Measurements from ENCODE around the gene TRPM1. TPM values are rescaled to one million over a fixed set of nuclear protein-coding genes. Genes with fewer than 3 reads are reported as not detected.

TRPM1 gene
- total and polyA plus RNA-seq, 9 of the 15 experiments (the other 6 are each of a cell fraction or from before 2014, with no cell fraction given) = 0.01 to 0.06 (median 0.03) TPM; not detected in 5

DNA sequence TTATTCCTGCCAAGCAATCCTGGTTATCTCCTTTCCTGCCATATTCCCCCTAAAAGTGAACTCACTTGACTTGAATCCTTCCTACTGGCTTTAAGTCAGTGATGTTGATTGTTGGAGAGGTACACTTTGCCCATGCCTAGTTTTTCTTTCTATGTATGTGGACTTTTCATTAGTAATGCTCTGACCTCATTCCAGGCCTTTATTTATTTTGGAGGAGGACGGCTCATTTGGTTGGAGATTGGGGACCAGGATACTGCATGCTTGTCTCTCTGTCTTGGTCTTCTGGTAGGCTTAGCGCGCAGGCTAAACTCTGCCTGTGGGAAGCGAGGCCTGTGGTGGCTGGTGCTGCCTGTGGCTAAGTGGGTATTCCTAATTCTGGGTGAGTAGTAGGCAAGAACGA, 81.0 kb downstream of the TRPM1 start (continued):
- TF ChIP-seq CBFA2T3 (IDR thresholded peaks at IDR 0.05) = no peak
- no peak for TF ChIP-seq ATF1 (CRISPR knock-in tag; IDR thresholded peaks at IDR 0.05)
- TF ChIP-seq ATF1 (tag; IDR thresholded peaks at IDR 0.05) = no peak
- no peak for TF ChIP-seq SIN3B (IDR thresholded peaks at IDR 0.05; ENCODE audit: low read depth)
- TF ChIP-seq, protein P1, sequence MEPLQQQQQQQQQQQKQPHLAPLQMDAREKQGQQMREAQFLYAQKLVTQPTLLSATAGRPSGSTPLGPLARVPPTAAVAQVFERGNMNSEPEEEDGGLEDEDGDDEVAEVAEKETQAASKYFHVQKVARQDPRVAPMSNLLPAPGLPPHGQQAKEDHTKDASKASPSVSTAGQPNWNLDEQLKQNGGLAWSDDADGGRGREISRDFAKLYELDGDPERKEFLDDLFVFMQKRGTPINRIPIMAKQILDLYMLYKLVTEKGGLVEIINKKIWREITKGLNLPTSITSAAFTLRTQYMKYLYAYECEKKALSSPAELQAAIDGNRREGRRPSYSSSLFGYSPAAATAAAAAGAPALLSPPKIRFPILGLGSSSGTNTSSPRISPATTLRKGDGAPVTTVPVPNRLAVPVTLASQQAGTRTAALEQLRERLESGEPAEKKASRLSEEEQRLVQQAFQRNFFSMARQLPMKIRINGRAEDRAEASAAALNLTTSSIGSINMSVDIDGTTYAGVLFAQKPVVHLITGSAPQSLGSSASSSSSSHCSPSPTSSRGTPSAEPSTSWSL (CRISPR knock-in tag; IDR thresholded peaks at IDR 0.05; ENCODE audit: borderline replicate concordance) = no peak

DNA sequence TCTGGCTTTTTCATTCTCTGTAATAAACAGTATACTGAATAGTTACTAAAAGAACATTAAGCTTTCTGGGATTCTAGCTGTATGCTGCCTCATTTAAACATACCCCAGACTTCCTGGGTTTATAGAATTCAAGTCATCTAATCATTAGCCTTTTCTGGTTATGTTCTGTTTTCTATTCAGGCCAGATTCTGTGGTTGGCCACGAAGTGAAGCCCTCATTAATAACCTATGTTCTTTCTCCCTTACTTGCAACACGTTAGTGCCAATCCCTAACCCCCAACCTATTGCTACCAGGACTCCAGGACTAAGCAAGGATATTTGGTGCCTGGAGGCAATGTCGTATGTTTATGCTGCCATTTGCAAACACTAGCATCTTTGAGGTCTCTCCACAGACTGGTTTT, 81.5 kb downstream of the TRPM1 start:
- ChIA-PET POLR2A (no interaction called here), CTCF (ENCODE audit: low intra/inter-chr PET ratio) (no interaction called here)
- H3K36me3 ChIP-seq (ENCODE audit: control insufficient read depth, insufficient read depth, low read length) = no peaks in the 10 kb centered on the region
- no TSS peak for BruUV-seq (replicated peaks)
- in situ Hi-C loops (cut with MboI) (no loop called here), intact Hi-C loops (cut with micrococcal nuclease) (no loop called here)
- no peaks in the 10 kb centered on the region for H3K9me1 ChIP-seq (ENCODE audit: control insufficient read depth, insufficient read depth, low read length)
- no peak overlapping the region for H3K4me2 ChIP-seq (ENCODE audit: insufficient read depth, low read length)
- H3K79me2 ChIP-seq (ENCODE audit: control insufficient read depth, insufficient read depth, low read length) = no peaks in the 10 kb centered on the region
- H3K27me3 ChIP-seq (ENCODE audit: control insufficient read depth in 2 of 2, insufficient read depth in 2 of 2, low read length in 2 of 2) = peaks cover 5 to 10% of the 10 kb centered on the region in 2 experiments; a peak in 2 of 5 replicates
- no peak overlapping the region for H3K27ac ChIP-seq (ENCODE audit: extremely low read depth, low read depth, low read length)
- no peaks in the 10 kb centered on the region for H3K4me1 ChIP-seq (replicated peaks in 1 of 2; ENCODE audit: control insufficient read depth in 2 of 2, insufficient read depth in 2 of 2, low read length in 2 of 2)
- TF ChIP-seq CBX1 (IDR thresholded peaks at IDR 0.05; ENCODE audit: low read depth) (no peak), ZNF561 (CRISPR knock-in tag; conservative IDR thresholded peaks at IDR 0.05) (no peak)
- ATAC-seq (no peak), DNase-seq (ENCODE audit: extremely low read depth in 1 of 4, low spot score in 3 of 4) (no peak), FAIRE-seq (no peak)
- H3K9ac ChIP-seq (ENCODE audit: insufficient read depth in 1 of 2, low read depth in 2 of 2, low read length in 2 of 2) = no peak overlapping the region
- H3K4me3 ChIP-seq = no peak overlapping the region
- 4% methylated on average over 3 of the region's 3 CpGs for WGBS (ENCODE audit: insufficient coverage, low coverage, missing lambda C conversion rate)
- no peaks in the 10 kb centered on the region for H4K20me1 ChIP-seq (replicated peaks; ENCODE audit: control insufficient read depth, insufficient read depth, low read length)
- H2AFZ ChIP-seq (ENCODE audit: low read depth, low read length) = no peak overlapping the region
- no peaks in the 10 kb centered on the region for H3K9me3 ChIP-seq (replicated peaks; ENCODE audit: control insufficient read depth, insufficient read depth, low read depth, low read length)
